Astrocyte (in vitro differentiated cells and primary cell): ENCODE data around the gene NLRX1.

Experiments
- EZH2 ChIP-seq: IDR thresholded peaks from 2 replicates; pipeline ENCODE4 v1.6.1; 2012; ENCODE audit warnings: mild to moderate bottlenecking, low read length, inconsistent platforms; ENCODE audit not compliant: insufficient read depth
- TF ChIP-seq, protein P1 (sequence below): IDR thresholded peaks from 2 replicates; pipeline ENCODE4 v1.5.1; 2011; ENCODE audit warnings: low read depth, mild to moderate bottlenecking, inconsistent platforms, low read length, moderate library complexity; ENCODE audit not compliant: insufficient read depth

DNA sequence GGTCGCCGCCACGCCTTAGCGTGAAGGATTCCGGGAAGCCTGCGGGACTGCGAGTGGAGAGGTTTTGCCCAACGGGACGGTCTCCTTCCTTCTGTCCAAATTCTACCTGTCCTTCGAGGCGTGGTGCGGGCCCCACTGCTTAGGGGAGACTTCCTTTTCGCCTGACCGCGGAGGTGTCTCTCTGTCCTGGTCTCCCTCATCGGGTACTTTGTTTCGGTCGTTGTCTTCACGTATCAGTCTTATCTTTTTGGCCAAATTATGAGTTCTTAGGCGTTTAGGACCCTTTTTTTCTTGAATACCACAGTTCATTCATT is 46.8 kb upstream of the NLRX1 start:
- TF ChIP-seq, protein P1, sequence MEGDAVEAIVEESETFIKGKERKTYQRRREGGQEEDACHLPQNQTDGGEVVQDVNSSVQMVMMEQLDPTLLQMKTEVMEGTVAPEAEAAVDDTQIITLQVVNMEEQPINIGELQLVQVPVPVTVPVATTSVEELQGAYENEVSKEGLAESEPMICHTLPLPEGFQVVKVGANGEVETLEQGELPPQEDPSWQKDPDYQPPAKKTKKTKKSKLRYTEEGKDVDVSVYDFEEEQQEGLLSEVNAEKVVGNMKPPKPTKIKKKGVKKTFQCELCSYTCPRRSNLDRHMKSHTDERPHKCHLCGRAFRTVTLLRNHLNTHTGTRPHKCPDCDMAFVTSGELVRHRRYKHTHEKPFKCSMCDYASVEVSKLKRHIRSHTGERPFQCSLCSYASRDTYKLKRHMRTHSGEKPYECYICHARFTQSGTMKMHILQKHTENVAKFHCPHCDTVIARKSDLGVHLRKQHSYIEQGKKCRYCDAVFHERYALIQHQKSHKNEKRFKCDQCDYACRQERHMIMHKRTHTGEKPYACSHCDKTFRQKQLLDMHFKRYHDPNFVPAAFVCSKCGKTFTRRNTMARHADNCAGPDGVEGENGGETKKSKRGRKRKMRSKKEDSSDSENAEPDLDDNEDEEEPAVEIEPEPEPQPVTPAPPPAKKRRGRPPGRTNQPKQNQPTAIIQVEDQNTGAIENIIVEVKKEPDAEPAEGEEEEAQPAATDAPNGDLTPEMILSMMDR, result no peak
- no peak for TF ChIP-seq EZH2
